ENCODE measurements around the gene TMED9.
"Not testable (repeated sequence)": the region's sequence is repeated elsewhere in the genome, so short reads cannot be mapped to it uniquely, and the experiment has no call there.

Gene TMED9

DNA sequence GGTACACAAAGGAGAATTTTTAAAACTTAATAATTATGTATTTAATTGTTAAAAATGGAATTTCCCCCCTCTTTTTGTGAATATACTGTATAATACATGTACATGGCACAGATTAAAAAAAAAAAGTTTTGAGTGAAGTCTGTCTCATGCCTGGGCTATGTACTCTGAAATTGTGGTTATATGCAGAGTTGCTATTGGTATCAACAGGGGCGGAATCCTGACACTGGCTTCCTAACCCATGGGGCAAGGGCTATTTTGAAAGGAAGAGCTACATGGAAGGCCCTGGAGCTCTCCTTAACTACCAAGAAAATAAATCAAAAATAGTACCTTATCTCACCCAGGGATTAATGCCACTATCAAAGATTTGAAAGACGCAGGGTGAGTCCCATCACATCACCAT, 36.8 kb upstream of the TMED9 start:
- TF ChIP-seq, protein P1, sequence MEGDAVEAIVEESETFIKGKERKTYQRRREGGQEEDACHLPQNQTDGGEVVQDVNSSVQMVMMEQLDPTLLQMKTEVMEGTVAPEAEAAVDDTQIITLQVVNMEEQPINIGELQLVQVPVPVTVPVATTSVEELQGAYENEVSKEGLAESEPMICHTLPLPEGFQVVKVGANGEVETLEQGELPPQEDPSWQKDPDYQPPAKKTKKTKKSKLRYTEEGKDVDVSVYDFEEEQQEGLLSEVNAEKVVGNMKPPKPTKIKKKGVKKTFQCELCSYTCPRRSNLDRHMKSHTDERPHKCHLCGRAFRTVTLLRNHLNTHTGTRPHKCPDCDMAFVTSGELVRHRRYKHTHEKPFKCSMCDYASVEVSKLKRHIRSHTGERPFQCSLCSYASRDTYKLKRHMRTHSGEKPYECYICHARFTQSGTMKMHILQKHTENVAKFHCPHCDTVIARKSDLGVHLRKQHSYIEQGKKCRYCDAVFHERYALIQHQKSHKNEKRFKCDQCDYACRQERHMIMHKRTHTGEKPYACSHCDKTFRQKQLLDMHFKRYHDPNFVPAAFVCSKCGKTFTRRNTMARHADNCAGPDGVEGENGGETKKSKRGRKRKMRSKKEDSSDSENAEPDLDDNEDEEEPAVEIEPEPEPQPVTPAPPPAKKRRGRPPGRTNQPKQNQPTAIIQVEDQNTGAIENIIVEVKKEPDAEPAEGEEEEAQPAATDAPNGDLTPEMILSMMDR (IDR thresholded peaks at IDR 0.05), result no peak
- Mint-ChIP-seq H3K36me3 (ENCODE audit: low read depth) (peaks cover 20% of the 10 kb centered on the region), H3K27ac (no peak overlapping the region), H3K27me3 (ENCODE audit: low read depth, poor library complexity) (no peaks in the 10 kb centered on the region), H3K4me1 (peaks cover 57% of the 10 kb centered on the region), H3K9me3 (peaks cover 14% of the 10 kb centered on the region), H3K4me3 (peak overlapping the region; percentile 80)
- DNase-seq, result no peak

DNA sequence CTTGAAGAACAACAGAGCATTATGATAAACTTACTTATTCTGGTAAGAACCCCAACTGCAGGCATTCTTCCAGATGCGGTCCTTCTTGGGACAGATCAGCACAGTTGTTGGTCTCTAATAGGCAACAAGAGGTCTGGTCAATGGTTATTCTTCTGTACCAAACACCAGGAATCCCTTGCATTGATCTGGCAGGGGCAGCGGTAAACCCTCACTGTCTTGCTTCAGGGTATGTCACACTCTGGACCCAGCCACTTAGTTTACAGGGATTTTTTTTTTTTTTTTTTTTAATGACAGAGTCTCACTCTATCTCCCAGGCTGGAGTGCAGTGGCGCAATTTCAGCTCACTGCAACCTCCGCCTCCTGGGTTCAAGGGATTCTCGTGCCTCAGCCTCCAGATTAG, 36.3 kb upstream of the TMED9 start:
- H3K4me3 Mint-ChIP-seq, result peak overlapping the region; percentile 80
- H3K9me3 Mint-ChIP-seq, result peaks cover 18% of the 10 kb centered on the region
- H3K4me1 Mint-ChIP-seq, result peaks cover 57% of the 10 kb centered on the region
- DNase-seq, result no peak
- TF ChIP-seq, protein P1 (IDR thresholded peaks at IDR 0.05), result no peak
- no peaks in the 10 kb centered on the region for H3K27me3 Mint-ChIP-seq (ENCODE audit: low read depth, poor library complexity)
- H3K27ac Mint-ChIP-seq, result no peak overlapping the region
- peaks cover 17% of the 10 kb centered on the region for H3K36me3 Mint-ChIP-seq (ENCODE audit: low read depth)

DNA sequence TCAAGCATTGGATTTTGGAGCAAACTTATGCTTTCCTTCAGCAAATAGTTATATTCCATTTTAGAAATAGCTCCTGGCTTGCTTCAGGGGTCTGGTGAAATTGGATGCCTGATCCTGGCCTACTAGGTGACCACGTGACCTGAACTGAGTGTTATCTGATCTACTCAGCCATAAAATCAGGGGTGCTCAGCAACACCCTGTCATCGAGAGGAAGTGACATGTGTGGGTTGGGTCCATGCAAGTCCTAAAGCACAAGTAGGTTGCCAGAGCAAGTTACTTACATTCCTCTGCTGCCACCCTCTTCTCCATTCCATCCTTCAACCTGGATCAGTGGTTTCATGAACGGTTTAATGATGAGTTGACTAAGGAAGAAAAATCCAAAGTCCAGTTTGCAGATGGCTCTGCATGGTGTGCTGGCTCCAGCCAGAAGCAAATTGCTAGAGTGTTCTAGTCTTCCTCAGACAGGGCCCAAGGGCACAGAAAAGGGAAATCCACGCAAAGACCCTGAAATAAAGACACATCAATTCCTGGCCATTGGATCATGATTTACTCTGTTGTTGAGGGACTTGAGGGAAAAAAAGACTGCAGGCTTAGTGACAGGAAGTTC, 34.9 kb upstream of the TMED9 start:
- peaks cover 2% of the 10 kb centered on the region for H3K36me3 Mint-ChIP-seq (ENCODE audit: low read depth)
- TF ChIP-seq, protein P1 (IDR thresholded peaks at IDR 0.05), result no peak
- H3K9me3 Mint-ChIP-seq, result peaks cover 33% of the 10 kb centered on the region
- DNase-seq, result peak; percentile 32
- H3K4me3 Mint-ChIP-seq, result no peak overlapping the region
- H3K4me1 Mint-ChIP-seq, result peaks cover 52% of the 10 kb centered on the region
- H3K27me3 Mint-ChIP-seq (ENCODE audit: low read depth, poor library complexity), result peaks cover 7% of the 10 kb centered on the region
- peak overlapping the region; percentile 80 for H3K27ac Mint-ChIP-seq

DNA sequence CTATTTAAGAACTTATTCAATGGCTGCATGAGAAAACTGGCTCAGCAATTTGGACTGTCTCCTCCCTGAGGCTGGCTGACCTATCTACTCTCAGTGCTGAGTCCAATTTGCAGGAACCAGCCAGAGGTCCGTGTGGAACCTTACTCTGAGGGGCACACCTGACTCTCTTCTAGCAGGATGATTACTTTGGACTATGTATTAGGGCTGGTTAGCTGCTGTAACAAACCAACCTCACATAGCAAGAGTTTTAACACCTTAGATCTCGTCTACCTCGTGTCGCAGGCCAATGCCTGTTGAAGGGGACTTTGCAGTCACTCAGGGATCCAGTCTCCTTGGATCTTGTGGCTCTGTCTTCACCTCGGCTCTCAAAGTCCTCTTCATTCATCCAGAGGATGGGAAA, 34.2 kb upstream of the TMED9 start:
- Mint-ChIP-seq H3K27me3 (ENCODE audit: low read depth, poor library complexity) (peaks cover 7% of the 10 kb centered on the region), H3K4me1 (peaks cover 46% of the 10 kb centered on the region), H3K36me3 (ENCODE audit: low read depth) (no peaks in the 10 kb centered on the region), H3K9me3 (peaks cover 40% of the 10 kb centered on the region), H3K27ac (no peak overlapping the region), H3K4me3 (no peak overlapping the region)
- no peak for DNase-seq
- TF ChIP-seq, protein P1 (IDR thresholded peaks at IDR 0.05), result no peak

DNA sequence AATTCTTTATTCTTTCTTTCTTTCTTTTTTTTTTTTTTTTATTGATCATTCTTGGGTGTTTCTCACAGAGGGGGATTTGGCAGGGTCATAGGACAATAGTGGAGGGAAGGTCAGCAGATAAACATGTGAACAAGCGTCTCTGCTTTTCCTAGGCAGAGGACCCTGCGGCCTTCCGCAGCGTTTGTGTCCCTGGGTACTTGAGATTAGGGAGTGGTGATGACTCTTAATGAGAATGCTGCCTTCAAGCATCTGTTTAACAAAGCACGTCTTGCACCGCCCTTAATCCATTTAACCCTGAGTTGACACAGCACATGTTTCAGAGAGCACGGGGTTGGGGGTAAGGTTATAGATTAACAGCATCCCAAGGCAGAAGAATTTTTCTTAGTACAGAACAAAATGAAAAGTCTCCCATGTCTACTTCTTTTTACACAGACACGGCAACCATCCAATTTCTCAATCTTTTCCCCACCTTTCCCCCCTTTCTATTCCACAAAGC, 32.5 kb upstream of the TMED9 start:
- Mint-ChIP-seq H3K27me3 (ENCODE audit: low read depth, poor library complexity) (peaks cover 13% of the 10 kb centered on the region), H3K9me3 (peaks cover 49% of the 10 kb centered on the region), H3K4me1 (peaks cover 37% of the 10 kb centered on the region)
- H3K4me3 Mint-ChIP-seq; H3K36me3 Mint-ChIP-seq (ENCODE audit: low read depth); H3K27ac Mint-ChIP-seq; DNase-seq: not testable (repeated sequence)

DNA sequence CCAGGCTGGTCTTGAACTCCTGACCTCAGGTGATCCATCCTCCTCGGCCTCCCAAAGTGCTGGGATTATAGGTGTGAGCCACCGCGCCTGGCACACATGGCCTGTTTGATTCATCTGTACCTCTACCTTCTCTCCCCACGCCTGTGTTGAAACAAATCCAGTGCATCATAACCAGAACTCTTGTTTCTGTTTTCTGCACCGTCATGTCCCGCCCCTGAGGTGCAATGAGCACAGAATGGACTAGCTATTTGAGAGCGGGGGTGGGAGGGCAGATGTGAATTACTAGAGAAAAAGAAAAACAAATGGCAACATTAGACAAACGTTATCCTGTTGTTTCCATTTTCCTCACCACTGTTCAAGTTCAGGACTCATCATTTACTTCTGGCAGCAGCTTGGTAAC, 27.0 kb upstream of the TMED9 start:
- Mint-ChIP-seq H3K27ac (no peak overlapping the region), H3K9me3 (peaks cover 35% of the 10 kb centered on the region), H3K36me3 (ENCODE audit: low read depth) (no peaks in the 10 kb centered on the region), H3K27me3 (ENCODE audit: low read depth, poor library complexity) (peaks cover 33% of the 10 kb centered on the region), H3K4me3 (no peak overlapping the region), H3K4me1 (peaks cover 13% of the 10 kb centered on the region)
- TF ChIP-seq, protein P1 (IDR thresholded peaks at IDR 0.05), result no peak
- DNase-seq, result no peak

All from nephron progenitor cell (in vitro differentiated cells).